ENCODE data around the gene TMEM176A.

TMEM176A gene

DNA sequence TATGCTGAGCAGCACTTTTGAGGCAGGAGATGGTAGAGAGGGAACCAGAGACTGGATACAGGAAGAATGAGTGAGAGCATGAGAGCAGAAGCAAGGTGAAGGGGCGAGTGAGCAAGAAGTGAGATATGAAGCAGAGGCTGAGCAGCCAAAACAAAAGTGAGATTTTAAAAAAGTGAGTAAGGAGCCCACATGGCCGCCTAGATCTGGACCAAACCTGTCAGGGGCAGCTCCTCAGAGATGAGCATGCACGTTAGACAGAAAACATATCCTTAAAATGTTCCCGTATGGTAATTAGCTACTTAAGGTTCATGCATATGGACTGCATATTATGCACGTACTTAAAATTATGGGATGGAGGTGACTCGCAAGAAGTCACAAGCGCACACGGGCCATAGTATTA lies 22.5 kb downstream of the TMEM176A start:
- TF ChIP-seq CTCF (conservative IDR thresholded peaks at IDR 0.05) = no peak
- no peak for TF ChIP-seq ZFX (IDR thresholded peaks at IDR 0.05)
- H3K27ac ChIP-seq = no peak overlapping the region

GRCh38 chr7:150823484-150824126 lies 23.0 kb downstream of the TMEM176A start:
- TF ChIP-seq CTCF (conservative IDR thresholded peaks at IDR 0.05) (no peak), ZFX (IDR thresholded peaks at IDR 0.05) (no peak)
- H3K27ac ChIP-seq = no peak overlapping the region

DNA sequence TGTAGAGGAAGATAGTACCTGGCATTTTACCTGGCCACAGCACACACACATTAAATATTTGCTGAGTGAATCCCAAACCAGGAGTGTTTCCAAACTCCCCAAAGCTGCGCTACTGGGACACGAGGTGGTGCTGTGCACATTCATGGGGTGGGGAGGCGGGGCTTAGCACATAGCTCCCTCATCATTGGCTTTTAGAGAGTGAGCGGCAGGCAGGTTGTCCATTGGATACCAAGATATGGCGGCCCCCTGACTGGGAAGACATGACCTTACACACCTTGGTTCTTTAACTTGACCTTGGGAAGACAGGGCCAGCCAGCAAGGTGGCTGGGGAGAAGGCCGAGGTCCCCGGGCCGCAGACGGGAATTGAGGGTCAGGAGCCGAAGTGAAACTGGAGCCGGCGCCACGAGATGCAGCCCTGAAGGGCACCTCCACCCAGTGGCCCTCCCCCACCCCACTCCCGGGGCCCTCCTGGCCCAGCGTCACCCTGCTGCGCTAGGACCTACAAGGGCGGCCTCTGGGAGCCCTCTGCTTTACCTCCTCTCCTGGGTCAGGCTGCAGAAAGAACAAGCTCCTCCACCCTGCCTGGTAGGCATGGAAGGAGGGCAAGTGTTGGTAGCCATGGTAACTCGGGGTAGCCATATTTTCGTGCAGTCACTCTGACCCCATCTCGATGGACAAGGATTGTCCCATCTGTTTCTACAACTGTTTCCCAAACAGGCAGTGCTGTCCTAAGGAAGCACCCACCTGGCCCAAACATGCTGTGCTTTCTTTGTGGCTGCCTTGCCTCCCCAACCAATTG lies 24.0 kb downstream of the TMEM176A start:
- H3K27ac ChIP-seq = no peak overlapping the region
- no peak for TF ChIP-seq ZFX (IDR thresholded peaks at IDR 0.05)
- TF ChIP-seq CTCF (conservative IDR thresholded peaks at IDR 0.05) = no peak

DNA sequence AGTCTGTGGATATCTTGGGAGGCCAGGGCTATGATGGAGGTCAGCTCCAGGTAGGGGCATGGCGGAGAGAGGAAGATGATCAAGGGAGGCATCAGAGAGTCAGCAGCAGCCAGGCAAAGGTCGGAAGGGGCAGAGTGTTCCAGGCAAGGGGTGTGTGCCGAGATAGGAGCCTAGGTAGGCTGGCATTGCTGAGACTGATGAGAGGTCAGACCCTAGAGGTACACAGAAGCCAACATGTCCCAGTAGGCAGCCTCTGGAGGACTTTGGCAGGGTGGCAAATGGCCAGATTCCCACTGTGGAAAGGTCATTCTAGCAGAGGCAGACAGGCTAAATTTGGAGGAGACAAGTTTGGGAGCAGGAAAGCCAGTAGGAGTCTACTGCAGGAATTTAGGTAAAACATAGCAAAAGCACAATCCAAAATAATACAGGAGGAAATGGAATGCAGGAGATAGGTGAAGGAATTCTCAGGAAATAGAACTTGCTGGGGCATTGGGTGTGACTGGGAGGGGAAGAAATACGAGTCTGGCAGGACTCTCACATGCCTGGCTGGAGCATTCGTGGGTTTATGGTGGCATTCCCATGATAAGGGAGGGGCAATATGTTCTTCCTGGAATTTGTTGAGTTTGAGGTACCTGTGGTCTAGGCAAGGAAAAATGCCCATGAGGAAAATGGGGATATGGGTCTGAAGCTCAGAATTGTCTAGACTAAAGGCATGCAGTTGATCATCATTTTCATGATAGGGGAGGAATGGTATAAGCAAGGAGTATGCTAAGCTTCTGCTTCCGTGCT lies 25.7 kb downstream of the TMEM176A start:
- no peak overlapping the region for H3K27ac ChIP-seq
- TF ChIP-seq ZFX (IDR thresholded peaks at IDR 0.05) = no peak
- TF ChIP-seq CTCF (conservative IDR thresholded peaks at IDR 0.05) = no peak

- H3K27ac ChIP-seq = no peak overlapping the region
- TF ChIP-seq CTCF (conservative IDR thresholded peaks at IDR 0.05) (no peak), ZFX (IDR thresholded peaks at IDR 0.05) (no peak)
Measured at GRCh38 chr7:150828384-150828783, 27.8 kb downstream of the TMEM176A start.

GRCh38 chr7:150829426-150829825 lies 28.9 kb downstream of the TMEM176A start:
- TF ChIP-seq CTCF (conservative IDR thresholded peaks at IDR 0.05) = no peak
- TF ChIP-seq ZFX (IDR thresholded peaks at IDR 0.05) = no peak
- H3K27ac ChIP-seq = no peak overlapping the region

DNA sequence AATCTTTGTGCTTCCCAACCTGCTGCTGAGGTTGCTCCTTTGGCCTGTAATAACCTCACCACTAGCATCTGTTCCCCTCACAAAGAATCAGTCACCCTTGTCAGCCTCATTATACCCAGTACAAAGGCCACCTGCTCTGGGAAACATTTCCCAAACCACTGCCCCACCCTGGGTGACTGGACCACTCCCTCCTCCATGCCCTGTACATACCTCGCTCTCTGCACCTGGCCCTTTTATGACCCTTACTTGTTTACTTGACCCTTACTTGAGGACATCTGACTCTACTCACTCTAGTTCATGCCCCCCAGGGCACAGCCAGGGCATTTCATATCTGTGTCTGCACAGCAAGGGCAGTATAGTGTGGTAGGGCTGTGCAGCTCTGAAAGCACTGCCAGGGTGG lies 30.4 kb downstream of the TMEM176A start:
- no peak for TF ChIP-seq ZFX (IDR thresholded peaks at IDR 0.05)
- TF ChIP-seq CTCF (conservative IDR thresholded peaks at IDR 0.05) = no peak
- no peak overlapping the region for H3K27ac ChIP-seq

All from C4-2B (cell line).